Stimulated activated CD4-positive, alpha-beta T cell treated with anti-CD3 and anti-CD28 coated beads, Interleukin-2, amount 100 ng/mL, for 24 hours (primary cell): ENCODE measurements around the gene RBM45.
"Not testable (repeated sequence)": the region's sequence is repeated elsewhere in the genome, so short reads cannot be mapped to it uniquely, and the experiment has no call there.

Source experiments
- DNase-seq, 2 donors: peaks; one replicate each; pipeline ENCODE4 v3.0.0-alpha.2; 2020

The RBM45 gene, protein sequence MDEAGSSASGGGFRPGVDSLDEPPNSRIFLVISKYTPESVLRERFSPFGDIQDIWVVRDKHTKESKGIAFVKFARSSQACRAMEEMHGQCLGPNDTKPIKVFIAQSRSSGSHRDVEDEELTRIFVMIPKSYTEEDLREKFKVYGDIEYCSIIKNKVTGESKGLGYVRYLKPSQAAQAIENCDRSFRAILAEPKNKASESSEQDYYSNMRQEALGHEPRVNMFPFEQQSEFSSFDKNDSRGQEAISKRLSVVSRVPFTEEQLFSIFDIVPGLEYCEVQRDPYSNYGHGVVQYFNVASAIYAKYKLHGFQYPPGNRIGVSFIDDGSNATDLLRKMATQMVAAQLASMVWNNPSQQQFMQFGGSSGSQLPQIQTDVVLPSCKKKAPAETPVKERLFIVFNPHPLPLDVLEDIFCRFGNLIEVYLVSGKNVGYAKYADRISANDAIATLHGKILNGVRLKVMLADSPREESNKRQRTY

DNA sequence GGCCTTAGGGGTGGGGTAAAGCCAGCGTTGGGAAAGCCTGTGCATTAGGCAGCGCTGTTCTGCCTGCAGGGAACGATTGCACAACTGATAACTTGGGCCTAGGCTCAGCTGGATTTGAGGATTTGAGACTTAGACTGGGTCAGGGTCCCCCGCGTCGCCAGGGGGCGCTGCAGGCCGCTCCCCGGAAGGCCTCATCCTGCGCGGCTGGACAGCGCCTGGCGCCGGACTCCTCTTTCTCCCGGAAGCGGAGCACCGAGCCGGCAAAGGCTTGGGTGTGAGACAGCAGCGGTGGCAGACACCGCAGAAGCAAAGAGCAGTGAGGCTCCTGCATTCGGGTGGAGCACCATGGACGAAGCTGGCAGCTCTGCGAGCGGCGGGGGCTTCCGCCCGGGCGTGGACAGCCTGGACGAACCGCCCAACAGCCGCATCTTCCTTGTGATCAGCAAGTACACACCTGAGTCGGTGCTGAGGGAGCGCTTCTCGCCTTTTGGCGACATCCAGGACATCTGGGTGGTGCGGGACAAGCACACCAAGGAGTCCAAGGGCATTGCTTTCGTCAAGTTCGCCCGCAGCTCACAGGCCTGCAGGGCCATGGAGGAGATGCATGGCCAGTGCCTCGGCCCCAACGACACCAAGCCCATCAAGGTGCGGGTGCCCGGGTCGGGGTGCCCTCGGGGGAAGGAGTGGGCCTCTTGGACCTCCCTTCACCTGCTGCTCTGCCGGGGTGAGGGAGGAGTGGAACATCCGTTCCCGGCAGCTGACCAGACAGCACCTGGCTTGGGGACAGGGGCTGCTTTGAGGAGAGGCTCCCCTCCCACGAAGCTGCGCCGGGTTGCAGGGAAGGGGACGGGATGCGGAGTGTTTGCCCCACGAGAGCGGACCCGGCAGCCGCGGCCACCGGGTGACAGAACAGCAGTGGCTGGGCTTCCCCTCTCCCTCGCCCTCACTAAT, at the start of gene RBM45:
TSS of gene RBM45 (plus strand) at position 236 of the 951 bp plus-strand sequence. CDS start at position 346, 110 bp downstream.
- DNase-seq, result peak; percentile 88 to 90

DNA sequence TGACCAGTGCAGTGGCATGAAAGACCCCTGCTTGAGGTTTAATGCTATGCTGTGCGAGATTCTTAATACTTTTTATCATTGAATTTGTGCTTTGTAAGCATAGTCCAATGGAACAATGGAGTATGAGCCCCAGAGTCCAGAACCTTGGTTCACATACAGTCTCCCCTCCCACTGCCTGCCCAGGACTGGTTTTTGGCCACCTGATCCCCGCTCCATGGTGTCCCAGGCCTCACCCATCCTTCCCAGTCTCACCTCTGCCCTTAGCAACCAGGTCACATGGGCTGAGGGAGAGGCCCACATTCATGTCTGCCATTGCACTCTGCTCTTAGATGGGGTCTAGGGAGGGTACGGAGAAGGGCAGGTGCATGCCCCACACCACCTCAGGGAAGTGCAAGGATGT, 45.9 kb upstream of the RBM45 start:
- no peak for DNase-seq

DNA sequence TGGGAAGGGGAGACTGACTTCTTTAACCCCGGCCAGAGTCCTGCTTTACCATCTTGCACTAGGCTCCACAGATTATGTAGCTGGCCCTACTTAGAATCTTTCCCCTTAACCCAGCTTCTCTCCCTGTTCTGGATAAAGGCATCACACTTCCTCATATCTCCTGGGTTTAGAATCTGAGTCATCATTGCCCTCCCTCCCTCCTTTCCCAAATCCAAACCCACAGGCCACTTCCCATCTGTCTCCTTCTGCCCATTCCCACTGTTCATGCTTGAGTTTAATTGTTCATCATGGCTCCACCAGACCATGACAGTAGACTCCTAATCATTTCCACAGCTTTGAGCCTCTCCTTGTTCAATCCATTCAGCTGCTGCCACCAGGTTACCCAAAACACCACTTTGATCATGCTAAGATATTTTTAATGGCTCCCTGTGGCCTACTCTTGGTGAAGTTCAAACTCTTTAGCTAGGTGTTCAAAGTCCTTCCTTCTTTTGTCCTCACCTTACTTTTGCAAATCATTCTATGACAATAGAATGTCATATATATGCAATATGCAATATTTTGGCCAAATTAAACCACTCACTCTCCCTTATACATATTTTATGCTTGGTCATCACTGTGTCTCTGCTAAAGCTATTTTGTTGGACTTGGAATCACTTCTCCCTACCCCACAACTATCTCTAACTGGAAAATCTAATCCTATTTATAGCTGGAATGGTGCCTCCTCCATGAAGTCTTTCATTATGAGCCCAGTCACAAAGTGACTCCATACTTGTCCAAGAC, 45.2 kb upstream of the RBM45 start:
- DNase-seq, result no peak

DNA sequence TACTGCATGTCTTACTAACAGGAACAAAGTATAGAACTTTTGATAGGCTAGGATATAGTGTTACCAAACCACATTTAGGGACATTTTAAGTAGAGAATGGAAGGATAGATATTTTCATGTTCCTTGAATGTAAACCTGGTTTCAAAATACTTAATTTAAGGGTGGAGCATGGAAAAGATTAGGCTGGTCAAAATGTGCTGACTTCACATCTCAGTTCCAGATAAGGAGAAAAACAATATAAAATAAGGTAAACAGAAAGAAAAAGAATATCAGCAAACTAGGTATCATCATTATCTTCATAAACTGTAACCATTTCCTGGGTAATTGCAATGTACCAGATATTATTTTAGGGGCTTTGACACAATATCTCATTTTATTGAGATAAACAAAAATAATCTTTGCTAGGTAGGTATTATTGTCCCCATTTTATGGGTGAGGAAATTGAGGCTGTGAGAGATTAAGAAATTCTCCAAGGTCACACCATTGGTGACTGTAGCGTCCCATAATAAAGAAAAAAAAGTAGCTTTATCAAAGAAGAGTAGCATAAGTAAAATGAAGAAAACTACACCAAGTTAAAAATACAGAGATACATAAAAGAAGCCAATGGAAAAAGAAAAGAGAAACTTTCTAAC, 43.3 kb upstream of the RBM45 start:
- DNase-seq, result no peak

DNA sequence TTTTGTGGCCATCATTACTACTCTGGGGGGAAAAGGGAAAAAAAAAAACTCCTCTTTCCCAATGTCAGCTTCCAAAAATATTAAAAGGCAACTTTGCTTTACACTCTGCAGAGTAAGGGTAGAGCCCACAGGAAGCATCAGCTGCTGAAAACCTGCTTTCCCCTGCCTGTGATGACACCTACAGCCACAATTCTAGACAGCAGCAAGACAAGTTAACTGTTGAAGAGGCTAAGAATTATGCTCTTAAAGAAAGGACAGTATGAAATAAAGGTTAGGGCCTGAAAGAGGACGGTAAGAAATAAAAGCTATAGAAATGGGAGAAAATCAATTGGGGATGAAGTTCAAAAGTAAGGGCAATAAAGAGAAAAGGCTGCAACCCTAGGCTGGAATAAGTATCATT, 42.7 kb upstream of the RBM45 start:
- DNase-seq, result no peak

DNA sequence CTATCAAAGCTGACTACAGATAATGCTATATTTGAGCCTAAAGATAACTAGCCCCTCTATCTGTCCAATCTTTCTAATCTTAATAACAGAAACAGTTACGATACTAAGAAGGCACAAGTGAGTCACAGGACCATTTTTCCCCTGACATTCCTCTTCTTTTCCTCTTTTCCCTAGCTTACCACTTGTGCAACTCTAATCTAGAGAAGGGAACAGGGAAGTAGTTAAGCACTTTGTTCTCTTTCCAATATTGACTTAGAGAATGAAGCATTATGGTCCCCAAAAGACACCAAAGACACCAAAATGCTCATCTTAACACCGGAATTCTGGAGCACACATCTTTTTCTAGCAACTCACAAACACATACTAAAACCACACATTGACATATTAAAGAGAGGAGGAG, 41.4 kb upstream of the RBM45 start:
- no peak for DNase-seq

DNA sequence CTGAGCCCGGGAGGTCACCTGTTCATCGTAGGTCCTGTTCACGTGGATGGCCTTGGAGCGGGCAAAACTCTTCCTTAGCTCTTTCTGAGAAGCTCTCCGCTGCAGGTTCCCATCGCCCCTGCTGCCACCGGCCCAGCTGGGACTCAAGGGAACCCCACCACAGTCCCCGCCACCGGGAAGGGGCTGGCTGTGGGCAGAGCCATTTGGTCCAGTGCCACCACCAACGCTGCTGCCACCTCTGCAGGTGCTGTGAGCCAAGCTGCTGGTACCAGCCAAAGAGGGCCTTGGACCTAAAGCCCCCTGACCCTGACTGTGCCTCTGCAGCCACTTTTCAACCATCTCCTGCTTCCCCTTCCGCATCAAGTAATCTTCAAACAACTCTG, 40.2 kb upstream of the RBM45 start:
- no peak for DNase-seq

DNA sequence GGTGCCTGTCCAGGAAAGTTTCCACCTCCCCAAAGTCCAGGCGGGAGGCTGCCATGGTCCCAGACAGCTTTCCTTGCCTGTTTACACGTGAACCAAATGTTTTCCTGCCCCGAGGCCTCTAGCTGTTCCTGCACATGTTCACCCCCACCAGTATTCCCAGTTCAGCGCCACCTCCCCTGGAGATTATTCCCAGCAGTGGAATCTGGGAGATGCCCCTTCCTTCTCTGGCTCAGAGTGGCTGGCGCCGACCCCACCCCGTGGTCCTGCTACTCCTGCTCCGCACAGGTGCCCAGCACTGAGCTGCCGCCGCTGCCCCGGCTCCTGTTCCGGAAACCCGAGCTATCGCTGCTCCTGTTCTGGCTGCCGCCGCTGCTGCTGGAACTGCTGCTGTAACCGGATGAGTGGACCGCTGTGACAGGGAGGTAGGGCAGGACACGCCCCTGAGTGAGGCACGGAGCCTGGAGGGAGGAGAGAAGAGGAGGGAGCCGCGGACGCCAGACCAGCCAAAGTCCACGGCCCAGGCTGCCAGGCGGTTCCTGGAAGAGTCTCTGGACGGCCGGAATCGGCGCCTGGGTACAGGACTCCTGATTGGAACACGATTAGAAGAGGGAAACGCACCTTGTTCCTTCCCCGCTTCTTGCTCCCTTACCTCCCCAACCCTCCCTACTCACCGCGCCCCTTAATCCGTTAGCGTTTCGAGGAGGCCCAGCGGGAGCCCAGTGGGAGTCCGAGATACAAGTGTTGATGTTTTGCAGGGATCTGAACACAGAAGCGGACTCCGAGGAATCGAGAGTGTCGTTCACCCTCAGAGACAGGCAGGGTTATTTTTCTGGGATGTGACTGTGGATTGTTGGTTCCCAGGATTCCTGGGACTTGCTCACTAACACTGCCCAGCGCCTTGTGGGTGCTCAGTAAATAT, 39.6 kb upstream of the RBM45 start, which contains the start of gene PDE11A:
TSS of gene PDE11A (minus strand) at position 395 of the 919 bp plus-strand sequence. CDS start at position 55, 340 bp downstream.
- peak; percentile 24 to 64 for DNase-seq

DNA sequence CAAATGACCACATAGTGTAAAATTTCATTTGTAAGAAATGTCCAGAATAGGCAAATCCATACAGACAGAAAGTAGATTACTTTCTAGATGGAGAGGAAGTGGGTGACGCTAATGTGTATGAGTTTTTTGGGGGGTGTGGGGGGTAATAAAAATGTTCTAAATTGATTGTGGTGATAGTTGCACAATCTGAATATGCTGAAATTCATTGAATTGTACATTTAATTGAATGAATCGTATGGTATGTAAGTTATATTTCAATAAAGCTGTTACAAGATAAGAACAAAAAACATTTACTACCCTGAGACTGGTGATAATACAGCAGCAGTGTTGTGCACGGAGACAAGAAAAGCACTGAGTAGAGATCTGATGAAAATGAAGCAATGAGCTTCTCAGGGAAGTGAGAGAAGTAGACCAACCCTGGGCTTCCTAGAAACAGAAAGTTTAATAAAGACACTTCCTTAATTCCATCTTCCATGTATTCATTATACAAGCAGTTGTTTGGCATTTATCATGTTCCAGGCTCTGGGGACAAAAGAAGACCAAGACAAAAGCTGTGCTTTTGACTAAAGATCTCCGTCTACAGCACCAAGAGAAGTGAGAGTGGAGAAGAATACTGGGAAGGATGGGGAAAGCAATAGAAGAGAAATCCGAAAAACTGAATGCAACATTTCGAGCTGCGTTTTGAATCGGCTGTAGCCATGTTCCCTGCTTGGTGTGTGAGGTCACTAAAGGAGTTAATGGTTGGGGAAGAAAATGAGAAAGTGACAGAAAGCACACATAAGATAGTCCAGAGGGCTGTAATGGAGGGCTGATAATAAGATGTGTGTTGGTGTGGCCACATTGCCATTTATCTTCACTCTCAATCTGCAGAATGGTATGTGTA, 37.9 kb upstream of the RBM45 start:
- no peak for DNase-seq

DNA sequence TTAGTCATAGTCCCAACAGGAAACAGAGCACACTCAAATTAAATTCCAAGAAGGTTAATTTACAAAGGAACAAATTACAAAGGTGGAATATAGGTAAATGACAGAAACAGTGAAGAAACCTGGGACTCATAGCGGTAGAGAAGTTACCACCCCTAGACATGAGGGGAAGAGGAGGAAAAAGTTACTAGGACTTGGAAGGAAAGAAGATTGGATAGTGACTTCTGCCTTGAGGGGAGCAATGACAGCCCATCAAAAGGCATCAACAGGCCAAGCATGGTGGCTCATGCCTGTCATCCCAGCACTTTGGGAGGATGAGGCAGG, 37.3 kb upstream of the RBM45 start:
- DNase-seq, result no peak

DNA sequence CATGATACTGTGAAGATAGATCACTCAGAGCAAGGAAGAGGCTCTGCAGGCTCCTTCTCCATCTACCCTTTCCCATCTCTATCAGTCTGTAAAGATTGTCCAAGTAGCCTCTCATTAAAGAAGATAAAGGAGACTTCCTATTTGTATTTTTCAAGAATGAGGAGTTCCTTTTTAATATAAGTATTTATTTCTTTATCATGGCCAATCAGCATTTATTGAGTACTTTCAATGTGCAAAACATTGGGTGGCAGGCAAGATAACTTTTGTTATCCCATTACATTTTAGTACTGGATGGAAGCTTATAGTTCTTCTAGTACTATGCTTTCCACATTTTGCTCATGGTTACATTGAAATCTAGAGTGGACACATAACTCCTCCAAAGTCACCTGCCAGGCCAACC, 36.1 kb upstream of the RBM45 start:
- no peak for DNase-seq

DNA sequence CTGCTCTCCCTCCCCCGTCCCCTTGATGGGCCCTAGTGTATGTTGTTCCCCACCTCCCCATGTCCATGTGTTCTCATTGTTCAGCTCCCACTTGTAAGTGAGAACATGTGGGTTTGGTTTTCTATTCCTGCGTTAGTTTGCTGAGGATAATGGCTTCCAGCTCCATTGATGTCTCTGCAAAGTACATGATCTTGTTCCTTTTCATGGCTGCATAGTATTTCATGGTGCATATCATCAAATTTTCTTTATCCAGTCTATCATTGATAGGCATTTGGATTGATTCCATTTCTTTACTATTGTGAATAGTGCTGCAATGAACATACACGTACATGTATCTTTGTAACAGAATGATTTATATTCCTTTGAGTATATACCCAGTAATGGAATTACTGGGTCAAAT, 33.0 kb upstream of the RBM45 start:
- DNase-seq, result not testable (repeated sequence)

DNA sequence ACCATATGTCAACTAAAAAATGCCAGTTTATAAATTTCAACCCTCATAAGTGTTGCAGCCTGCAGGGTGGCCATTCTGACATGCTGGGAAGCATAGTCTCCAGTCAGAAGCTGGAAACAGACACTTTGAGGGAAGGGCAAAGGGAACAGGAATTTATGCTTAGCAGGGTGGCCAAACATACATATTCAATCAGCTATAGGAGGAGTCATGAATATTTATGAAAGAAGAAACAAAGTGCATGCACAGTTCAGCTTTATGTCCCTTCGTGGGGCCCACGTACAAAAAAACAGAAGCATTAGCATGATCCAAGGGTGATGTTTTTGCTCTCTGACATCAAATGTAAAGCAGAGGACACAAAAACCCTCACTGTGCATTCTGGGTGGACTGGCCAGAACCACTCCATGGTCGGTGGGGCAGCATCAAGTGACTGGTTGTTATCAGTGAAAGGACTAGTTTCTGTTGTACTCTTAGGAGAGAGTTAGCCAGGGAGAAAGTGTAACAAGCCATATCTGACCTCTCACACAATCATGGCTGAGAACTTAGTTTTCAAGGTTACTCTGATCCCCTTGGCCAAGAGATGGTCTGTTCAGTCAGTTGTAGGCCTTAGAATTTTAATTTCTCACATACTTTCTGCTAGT, 29.7 kb upstream of the RBM45 start:
- DNase-seq, result no peak

DNA sequence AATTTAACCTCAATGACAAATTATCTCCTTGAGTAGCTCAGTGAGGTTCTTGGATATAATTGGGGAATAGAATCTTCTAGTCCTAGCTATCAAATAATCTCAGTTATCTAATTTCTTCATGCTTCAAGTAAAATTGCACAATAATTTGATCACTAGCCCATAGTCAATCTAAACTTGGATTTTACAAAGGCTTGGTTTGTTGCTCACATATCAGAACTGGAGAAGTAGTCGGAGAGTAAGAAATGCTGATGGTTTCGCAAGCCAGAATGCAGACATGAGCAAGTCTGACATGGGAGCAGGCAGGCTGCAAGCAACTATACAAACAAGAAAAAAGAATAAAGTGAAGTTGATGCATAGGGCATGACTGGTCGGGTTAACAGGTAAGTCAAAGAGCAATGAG, 28.0 kb upstream of the RBM45 start:
- DNase-seq, result no peak

DNA sequence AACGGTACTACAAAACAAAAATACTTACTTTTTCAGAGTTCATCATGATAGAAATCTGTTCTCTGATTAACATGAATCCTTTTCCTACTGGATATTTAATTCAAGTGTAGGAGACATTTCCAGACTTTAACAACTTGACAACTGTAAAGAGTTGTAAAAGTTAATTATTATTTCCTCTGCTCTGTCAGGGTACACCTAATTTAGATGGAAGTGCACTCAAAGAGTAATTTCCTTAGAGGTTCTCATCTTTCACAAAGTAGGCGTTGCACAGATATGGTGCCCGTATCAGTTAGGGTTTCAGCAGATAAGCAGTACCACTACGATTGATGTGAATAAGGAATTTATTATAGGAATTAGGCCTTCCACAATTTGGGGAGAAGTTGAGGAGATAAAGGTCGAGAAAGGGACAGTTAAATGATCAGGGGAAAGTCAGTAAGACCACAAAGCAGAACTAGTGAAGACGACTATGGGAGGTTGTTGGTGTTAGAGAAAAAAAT, 23.4 kb upstream of the RBM45 start:
- no peak for DNase-seq

DNA sequence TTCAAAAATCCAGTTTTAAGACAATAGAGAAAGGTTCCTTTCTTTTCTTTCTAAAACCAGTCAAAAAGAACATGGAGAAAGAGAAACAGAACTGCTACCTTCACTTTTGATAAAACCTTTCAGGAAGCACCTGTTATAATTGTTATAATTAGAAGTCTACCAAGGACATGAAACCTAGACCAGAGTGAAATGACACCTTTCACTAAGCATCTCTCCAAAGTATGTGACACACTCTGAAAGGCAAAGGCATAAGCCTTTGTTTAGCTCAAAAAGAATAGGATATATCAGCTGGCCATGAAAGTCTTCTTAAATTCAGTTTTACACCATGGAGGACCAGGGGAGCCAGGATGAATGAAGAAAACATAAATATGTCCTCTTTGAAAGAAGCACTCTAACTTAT, 18.8 kb upstream of the RBM45 start:
- no peak for DNase-seq

DNA sequence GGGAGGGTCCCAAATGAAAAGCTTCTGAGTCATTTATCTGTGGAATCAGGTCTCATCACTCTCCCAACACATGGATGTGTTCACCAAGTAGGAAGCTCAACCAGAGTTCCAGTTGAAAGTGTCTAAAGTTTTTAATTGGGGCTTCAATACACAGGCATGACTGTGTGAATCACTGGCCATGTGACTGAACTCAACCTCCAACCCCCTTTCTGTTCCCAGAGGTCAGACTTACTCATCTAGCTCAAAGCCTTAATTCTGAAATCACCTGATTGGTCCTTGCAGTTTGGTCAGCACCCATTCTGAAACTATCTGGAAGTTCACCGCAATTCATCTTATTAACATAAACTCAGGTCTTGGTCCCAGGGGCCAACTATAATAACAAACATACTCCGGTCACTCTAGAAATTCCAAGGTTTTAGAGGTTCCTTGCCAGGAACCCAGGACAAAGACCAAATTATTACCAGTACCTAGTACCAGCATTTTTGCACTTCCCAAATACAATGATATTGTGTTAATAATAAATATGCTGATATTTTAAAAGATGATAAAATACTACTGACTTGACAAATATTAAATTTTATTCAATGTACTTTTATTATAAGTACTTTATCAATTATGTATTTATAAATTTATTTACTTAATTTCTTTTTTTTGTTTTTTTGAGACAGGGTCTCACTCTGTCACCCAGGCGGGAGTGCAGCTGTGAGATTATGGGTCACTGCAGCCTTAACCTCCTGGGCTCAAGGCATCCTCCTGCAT, 10.7 kb upstream of the RBM45 start:
- no peak for DNase-seq

DNA sequence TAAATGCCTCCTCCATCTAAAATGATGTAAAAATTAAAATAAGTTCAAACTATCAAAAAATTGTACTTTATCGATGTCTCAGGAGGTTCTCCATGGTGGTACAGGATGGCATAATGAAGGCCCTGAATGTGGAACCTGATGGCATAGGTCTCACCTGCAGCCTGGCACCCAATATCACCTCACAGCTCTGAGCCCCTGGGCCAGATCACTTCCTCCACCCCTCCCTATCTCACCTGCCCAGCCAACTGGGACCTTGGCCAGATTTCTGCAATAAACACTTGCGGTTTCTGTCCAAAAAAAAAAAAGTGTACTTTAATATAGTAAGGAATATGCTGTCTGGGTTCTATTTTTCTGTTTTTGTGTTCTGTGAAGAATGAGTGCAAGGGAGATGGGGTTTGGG, 6.7 kb upstream of the RBM45 start:
- DNase-seq, result no peak

DNA sequence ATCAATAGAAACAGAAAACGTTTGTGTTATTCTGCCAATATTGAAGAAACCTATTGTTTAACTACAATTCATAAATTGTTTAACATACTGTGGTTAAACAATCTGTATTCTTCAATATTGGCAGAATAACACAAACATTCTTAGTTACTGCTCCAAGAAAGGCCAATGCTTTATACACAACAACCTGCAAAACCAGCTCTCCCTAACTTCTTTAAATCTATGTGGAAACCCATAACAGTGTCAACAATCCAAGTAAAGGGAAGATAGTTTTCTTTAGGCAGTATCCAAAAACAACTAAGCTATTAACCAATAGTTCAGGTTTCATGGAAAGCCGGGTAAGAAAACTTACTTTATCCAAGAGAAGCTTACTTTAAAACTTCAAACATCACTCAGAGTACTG, 6.2 kb upstream of the RBM45 start:
- DNase-seq, result no peak
